ENCODE data around the gene SLC43A1. TPM values are rescaled to one million over a fixed set of nuclear protein-coding genes. Genes with fewer than 3 reads are reported as not detected.

The SLC43A1 gene
- total RNA-seq, 2 experiments from 2014 or later: 32.1 to 34.0 TPM

DNA sequence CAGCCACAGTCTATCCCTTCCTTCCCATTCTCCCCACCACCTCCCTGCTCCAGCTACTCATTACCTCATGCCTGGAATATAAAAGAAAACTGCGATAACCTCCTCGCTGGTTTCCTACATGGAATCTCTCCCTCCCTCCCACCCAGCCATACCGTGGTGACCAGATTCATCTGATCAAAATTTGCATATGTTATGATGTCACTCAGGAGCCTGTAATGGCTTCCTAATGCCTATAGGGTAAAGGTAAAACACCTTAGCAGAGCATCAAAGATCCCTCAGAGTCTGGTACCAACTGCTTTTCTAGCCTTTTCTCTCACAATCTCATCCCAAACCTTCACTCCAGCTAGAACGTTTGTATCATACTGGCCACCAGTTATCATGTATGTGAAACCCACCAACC lies 35.6 kb downstream of the SLC43A1 start:
- ChIA-PET POLR2A (interaction anchor here (1.8 kb wide), 1 partner anchor 22 kb away, joined by 10 read pairs; no protein-coding TSS in a partner anchor), CTCF (interaction anchor here (1.4 to 9.7 kb wide), 7 partner anchors 15 to 131 kb away, joined by 3 to 254 read pairs (median 10); partner anchors contain the start of gene RTN4RL2)
- DNase-seq: no peak
- TF ChIP-seq, protein P1, sequence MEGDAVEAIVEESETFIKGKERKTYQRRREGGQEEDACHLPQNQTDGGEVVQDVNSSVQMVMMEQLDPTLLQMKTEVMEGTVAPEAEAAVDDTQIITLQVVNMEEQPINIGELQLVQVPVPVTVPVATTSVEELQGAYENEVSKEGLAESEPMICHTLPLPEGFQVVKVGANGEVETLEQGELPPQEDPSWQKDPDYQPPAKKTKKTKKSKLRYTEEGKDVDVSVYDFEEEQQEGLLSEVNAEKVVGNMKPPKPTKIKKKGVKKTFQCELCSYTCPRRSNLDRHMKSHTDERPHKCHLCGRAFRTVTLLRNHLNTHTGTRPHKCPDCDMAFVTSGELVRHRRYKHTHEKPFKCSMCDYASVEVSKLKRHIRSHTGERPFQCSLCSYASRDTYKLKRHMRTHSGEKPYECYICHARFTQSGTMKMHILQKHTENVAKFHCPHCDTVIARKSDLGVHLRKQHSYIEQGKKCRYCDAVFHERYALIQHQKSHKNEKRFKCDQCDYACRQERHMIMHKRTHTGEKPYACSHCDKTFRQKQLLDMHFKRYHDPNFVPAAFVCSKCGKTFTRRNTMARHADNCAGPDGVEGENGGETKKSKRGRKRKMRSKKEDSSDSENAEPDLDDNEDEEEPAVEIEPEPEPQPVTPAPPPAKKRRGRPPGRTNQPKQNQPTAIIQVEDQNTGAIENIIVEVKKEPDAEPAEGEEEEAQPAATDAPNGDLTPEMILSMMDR (IDR thresholded peaks at IDR 0.05): no peak
- H3K4me1 Mint-ChIP-seq (ENCODE audit: low read depth): peaks cover 24% of the 10 kb centered on the region
- H3K27ac Mint-ChIP-seq: no peak overlapping the region
- intact Hi-C loops (cut with micrococcal nuclease): loop anchor here (2.0 to 5.0 kb wide), 2 partner anchors 21 to 133 kb away; no protein-coding TSS in a partner anchor
- H3K27me3 Mint-ChIP-seq: peaks cover 12% of the 10 kb centered on the region
- no peak overlapping the region for H3K4me3 Mint-ChIP-seq
- no peaks in the 10 kb centered on the region for H3K9me3 Mint-ChIP-seq
- peaks cover 13% of the 10 kb centered on the region for H3K36me3 Mint-ChIP-seq (ENCODE audit: low read depth)
- no peak for ATAC-seq

DNA sequence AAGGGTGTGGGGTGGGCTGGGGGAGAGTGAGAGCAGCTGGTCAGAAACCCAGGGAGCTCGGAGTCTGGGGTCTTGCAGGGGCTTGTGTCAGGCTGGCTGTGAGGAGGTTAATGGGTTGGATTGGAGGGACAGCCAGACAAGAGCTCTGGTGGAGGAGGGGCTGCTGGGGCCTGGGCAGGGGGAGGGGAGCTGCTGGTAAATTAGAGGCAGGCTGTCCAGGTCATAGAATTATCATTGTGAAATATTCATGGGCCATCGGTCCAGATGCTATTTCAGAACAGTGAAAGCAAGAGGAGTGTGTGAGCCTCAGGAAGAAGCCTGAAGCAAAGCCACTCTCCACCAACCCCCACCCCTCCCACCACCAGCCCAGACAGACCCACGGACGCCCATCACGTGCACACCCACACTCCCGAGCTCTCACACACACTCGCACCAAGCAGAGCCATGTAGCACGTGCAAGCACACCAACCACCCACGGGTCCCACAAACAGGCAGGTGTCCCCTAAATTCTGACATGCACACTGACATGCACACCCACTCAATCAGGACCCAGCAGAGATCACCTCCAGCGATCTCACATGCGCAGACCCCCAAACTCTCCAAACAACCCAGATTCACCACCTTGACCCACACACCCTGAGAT lies 36.4 kb downstream of the SLC43A1 start:
- CTCF ChIA-PET: interaction anchor here (1.2 to 9.7 kb wide), 7 partner anchors 16 to 131 kb away, joined by 3 to 254 read pairs (median 30); partner anchors contain the start of gene RTN4RL2
- intact Hi-C loops (cut with micrococcal nuclease): loop anchor here (5.0 kb wide), 1 partner anchor 132 kb away; no protein-coding TSS in a partner anchor
- Mint-ChIP-seq H3K4me1 (ENCODE audit: low read depth) (peaks cover 32% of the 10 kb centered on the region), H3K27ac (no peak overlapping the region), H3K9me3 (no peaks in the 10 kb centered on the region), H3K4me3 (no peak overlapping the region), H3K27me3 (peaks cover 12% of the 10 kb centered on the region), H3K36me3 (ENCODE audit: low read depth) (peaks cover 7% of the 10 kb centered on the region)
- no peak for DNase-seq
- ATAC-seq: no peak
- TF ChIP-seq, protein P1 (IDR thresholded peaks at IDR 0.05): no peak
- POLR2A ChIA-PET: interaction anchor here (1.1 kb wide), 2 partner anchors 11 to 21 kb away, joined by 3 to 4 read pairs; no protein-coding TSS in a partner anchor

DNA sequence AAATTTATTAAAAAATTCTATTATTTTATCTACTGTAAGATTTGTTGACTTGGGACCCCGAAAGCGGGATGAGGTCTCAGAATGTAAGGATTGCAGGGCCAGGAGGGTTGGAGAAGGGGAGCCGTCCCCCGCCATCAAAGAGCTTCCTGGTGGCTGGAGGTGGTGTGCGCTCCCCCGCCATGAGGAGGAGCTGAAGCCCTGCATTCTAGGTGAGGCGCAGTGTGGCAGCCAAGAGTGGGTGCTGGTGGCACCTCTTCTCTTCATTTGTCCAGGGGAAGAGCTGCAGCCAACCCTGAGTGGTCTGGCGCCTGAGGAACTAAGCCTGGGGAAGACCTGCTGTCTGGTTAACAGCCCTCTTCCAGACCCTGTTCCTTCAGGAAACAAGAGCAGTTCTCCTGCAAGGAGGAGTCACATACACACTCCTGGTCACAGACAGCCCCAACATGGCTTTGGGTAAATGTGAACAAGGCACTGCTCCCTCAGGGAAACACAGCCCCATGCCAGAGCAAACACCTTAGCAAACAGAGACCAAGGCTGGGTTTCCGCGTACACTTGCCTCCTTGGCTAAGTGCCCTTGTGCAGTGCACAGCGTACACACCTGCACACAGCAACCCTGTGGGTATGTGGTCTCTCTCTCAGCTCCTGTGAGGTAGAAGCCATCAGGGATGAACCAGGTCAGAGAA lies 37.9 kb downstream of the SLC43A1 start:
- peaks cover 13% of the 10 kb centered on the region for H3K27me3 Mint-ChIP-seq
- H3K36me3 Mint-ChIP-seq (ENCODE audit: low read depth): no peaks in the 10 kb centered on the region
- ChIA-PET POLR2A (interaction anchor here (1.0 to 1.3 kb wide), 6 partner anchors 13 to 57 kb away, joined by 3 to 5 read pairs (median 4); partner anchors contain the start of genes RTN4RL2 and SLC43A1), CTCF (interaction anchor here (1.0 to 9.7 kb wide), 9 partner anchors 14 to 163 kb away, joined by 3 to 254 read pairs (median 5); partner anchors contain the start of gene RTN4RL2)
- TF ChIP-seq, protein P1 (IDR thresholded peaks at IDR 0.05): no peak
- intact Hi-C loops (cut with micrococcal nuclease): loop anchor here (5.0 kb wide), 1 partner anchor 130 kb away; no protein-coding TSS in a partner anchor
- H3K27ac Mint-ChIP-seq: no peak overlapping the region
- H3K9me3 Mint-ChIP-seq: no peaks in the 10 kb centered on the region
- no peak for DNase-seq
- peaks cover 33% of the 10 kb centered on the region for H3K4me1 Mint-ChIP-seq (ENCODE audit: low read depth)
- no peak for ATAC-seq
- no peak overlapping the region for H3K4me3 Mint-ChIP-seq

DNA sequence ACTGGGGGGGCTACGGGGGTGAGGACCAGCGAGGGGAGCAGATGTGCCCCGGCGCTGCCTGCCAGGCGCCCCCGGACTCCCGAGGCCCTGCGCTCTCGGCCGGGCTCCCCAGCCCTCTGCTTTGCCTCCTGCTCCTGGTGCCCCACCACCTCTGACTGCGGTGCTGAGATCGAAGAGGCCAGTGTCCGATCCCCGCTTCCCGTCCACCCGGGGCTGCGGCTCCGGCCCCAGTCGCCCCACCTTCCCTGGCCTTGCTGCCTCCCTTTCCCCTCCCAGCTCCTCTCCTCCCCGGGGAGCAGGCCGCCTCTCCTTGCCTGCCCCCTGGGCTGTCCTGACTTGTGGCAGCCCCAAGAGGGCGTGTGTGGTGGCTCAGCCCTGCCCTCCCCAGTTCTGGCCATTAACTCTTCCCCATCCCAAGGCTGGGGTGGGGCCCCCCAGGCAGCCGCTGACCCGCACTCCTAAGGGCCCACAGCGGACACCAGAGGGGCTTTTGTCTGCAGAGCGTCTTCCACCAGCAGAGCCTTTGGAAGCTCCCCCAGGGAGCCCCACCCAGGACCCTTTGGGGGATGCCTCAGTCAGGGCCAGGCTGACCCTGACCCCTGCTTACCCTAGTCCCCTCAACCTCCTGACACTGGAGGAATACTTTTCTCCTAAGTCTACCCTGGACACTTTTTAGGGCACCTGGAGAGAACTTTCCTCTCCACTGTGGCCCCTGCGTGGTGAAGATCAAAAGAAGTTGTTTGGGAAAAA lies 38.6 kb downstream of the SLC43A1 start:
- H3K4me1 Mint-ChIP-seq (ENCODE audit: low read depth): peaks cover 31% of the 10 kb centered on the region
- intact Hi-C loops (cut with micrococcal nuclease): loop anchor here (5.0 kb wide), 1 partner anchor 130 kb away; no protein-coding TSS in a partner anchor
- H3K4me3 Mint-ChIP-seq: peak overlapping the region; percentile 79
- peak; percentile 49 for DNase-seq
- ChIA-PET CTCF (interaction anchor here (0.9 to 9.7 kb wide), 10 partner anchors 13 to 168 kb away, joined by 3 to 254 read pairs (median 5); partner anchors contain the start of gene RTN4RL2), POLR2A (interaction anchor here (0.6 to 1.3 kb wide), 7 partner anchors 15 to 971 kb away, joined by 3 to 5 read pairs (median 3); partner anchors contain the start of gene SLC43A1)
- no peaks in the 10 kb centered on the region for H3K36me3 Mint-ChIP-seq (ENCODE audit: low read depth)
- H3K9me3 Mint-ChIP-seq: no peaks in the 10 kb centered on the region
- ATAC-seq: peak; percentile 55
- TF ChIP-seq, protein P1 (IDR thresholded peaks at IDR 0.05): peak; percentile 77
- peaks cover 11% of the 10 kb centered on the region for H3K27me3 Mint-ChIP-seq
- H3K27ac Mint-ChIP-seq: peak overlapping the region; percentile 58

Data from activated CD8-positive, alpha-beta T cell treated with anti-CD3 and anti-CD28 coated beads for 36 hours (primary cell).